GM23338 (cell line): ENCODE results near the gene BATF2. TPM values are rescaled to one million over a fixed set of nuclear protein-coding genes. Genes with fewer than 3 reads are reported as not detected.

Experiments
- ATAC-seq: fragments of 200-7000 bp; cut with Tn5 transposase; 3 replicates; pipeline ENCODE4 v1.9.1; 2020
- DNase-seq: peaks from one replicate; pipeline ENCODE4 v3.0.0-alpha.2; 2015; ENCODE audit warnings: low spot score
- H2AFZ ChIP-seq: fragments of 200-600 bp; sonication (generic); 2 replicates; pipeline ENCODE4 v1.8.0; 2016; ENCODE audit warnings: antibody characterized with exemption, mild to moderate bottlenecking, moderate library complexity
- H3F3A ChIP-seq: fragments of 200-600 bp; sonication (generic); replicated peaks from 2 replicates; pipeline ENCODE4 v1.8.0; 2017; ENCODE audit warnings: antibody characterized with exemption, mixed run types, low read depth
- H3K27ac ChIP-seq: fragments of 200-600 bp; sonication (generic); 2 replicates; pipeline ENCODE4 v1.6.1; 2016; ENCODE audit warnings: low read depth
- H3K27me3 ChIP-seq: fragments of 200-600 bp; sonication (generic); 2 replicates; pipeline ENCODE4 v1.8.0; 2016; ENCODE audit warnings: mild to moderate bottlenecking, mixed run types, moderate library complexity; ENCODE audit not compliant: insufficient read depth
- H3K36me3 ChIP-seq: fragments of 200-600 bp; sonication (generic); 2 replicates; pipeline ENCODE4 v1.8.0; 2016; ENCODE audit warnings: mild to moderate bottlenecking; ENCODE audit not compliant: insufficient read depth
- H3K4me1 ChIP-seq: fragments of 200-600 bp; sonication (generic); 2 replicates; pipeline ENCODE4 v1.8.0; 2016; ENCODE audit warnings: mild to moderate bottlenecking, moderate library complexity; ENCODE audit not compliant: insufficient read depth
- H3K4me2 ChIP-seq: fragments of 200-600 bp; sonication (generic); 2 replicates; pipeline ENCODE4 v1.7.1; 2017; ENCODE audit warnings: mixed run types
- H3K4me3 ChIP-seq: fragments of 200-600 bp; sonication (generic); 2 replicates; pipeline ENCODE4 v1.6.1; 2016; ENCODE audit warnings: mixed run types
- H3K79me2 ChIP-seq: fragments of 200-600 bp; sonication (generic); replicated peaks from 2 replicates; pipeline ENCODE4 v1.8.0; 2017; ENCODE audit warnings: mild to moderate bottlenecking; ENCODE audit not compliant: insufficient read depth
- H3K9me2 ChIP-seq: fragments of 200-600 bp; sonication (generic); 2 replicates; pipeline ENCODE4 v1.8.0; 2017; ENCODE audit not compliant: insufficient read depth
- H4K20me1 ChIP-seq: fragments of 200-600 bp; sonication (generic); replicated peaks from 2 replicates; pipeline ENCODE4 v1.8.0; 2017; ENCODE audit warnings: mild to moderate bottlenecking; ENCODE audit not compliant: insufficient read depth
- H3K27ac Mint-ChIP-seq: 2 replicates; pipeline ENCODE4 v1.8.0; 2020; ENCODE audit warnings: inconsistent platforms, mild to moderate bottlenecking, moderate library complexity, mixed read lengths
- H3K27me3 Mint-ChIP-seq: 3 replicates; pipeline ENCODE4 v1.8.0; 2022; ENCODE audit warnings: low read depth, mild to moderate bottlenecking, moderate library complexity, mixed read lengths, inconsistent platforms; ENCODE audit not compliant: insufficient read depth, poor library complexity
- H3K36me3 Mint-ChIP-seq: 3 replicates; pipeline ENCODE4 v1.8.0; 2021; ENCODE audit warnings: low read depth, mild to moderate bottlenecking, inconsistent platforms, moderate library complexity, mixed read lengths
- H3K4me1 Mint-ChIP-seq: 3 replicates; pipeline ENCODE4 v1.8.0; 2020; ENCODE audit warnings: mild to moderate bottlenecking, inconsistent platforms, mixed read lengths
- H3K4me3 Mint-ChIP-seq: 3 replicates; pipeline ENCODE4 v1.8.0; 2021; ENCODE audit warnings: moderate library complexity, mild to moderate bottlenecking, inconsistent platforms, mixed read lengths
- H3K9me3 Mint-ChIP-seq: 3 replicates; pipeline ENCODE4 v1.8.0; 2020; ENCODE audit warnings: moderate library complexity, mild to moderate bottlenecking, inconsistent platforms, mixed read lengths
- CREB1 ChIP-seq: fragments of 250-450 bp; sonication (Bioruptor Pico); IDR thresholded peaks from 2 replicates; pipeline ENCODE4 v1.5.0; 2020; ENCODE audit warnings: low read depth, mild to moderate bottlenecking, moderate library complexity
- EZH2 ChIP-seq: fragments of 200-600 bp; sonication (generic); IDR thresholded peaks from one replicate; pipeline ENCODE4 v1.8.0; 2017; ENCODE audit warnings: antibody characterized with exemption, mild to moderate bottlenecking, low read depth; ENCODE audit not compliant: unreplicated experiment
- EZH2phosphoT487 ChIP-seq: fragments of 200-600 bp; sonication (generic); IDR thresholded peaks from one replicate; pipeline ENCODE4 v1.8.1; 2018; ENCODE audit warnings: antibody characterized with exemption; ENCODE audit not compliant: unreplicated experiment
- JUNB ChIP-seq: IDR thresholded peaks from one replicate; pipeline ENCODE4 v1.6.1; 2016; ENCODE audit warnings: antibody characterized with exemption; ENCODE audit not compliant: unreplicated experiment
- NANOG ChIP-seq: IDR thresholded peaks from 2 replicates; pipeline ENCODE4 v1.6.1; 2016; ENCODE audit warnings: antibody characterized with exemption, borderline replicate concordance
- POLR2AphosphoS5 ChIP-seq: IDR thresholded peaks from 2 replicates; pipeline ENCODE4 v1.6.1; 2016; ENCODE audit warnings: antibody characterized with exemption, low read depth
- STAT1 ChIP-seq: IDR thresholded peaks from one replicate; pipeline ENCODE4 v1.6.1; 2016; ENCODE audit warnings: antibody characterized with exemption; ENCODE audit not compliant: unreplicated experiment
- ZNF114 ChIP-seq: fragments of 250-450 bp; sonication (Bioruptor Pico); IDR thresholded peaks from 2 replicates; pipeline ENCODE4 v1.5.0; 2020; ENCODE audit warnings: mild to moderate bottlenecking, moderate library complexity
- ZNF331 ChIP-seq: fragments of 250-450 bp; sonication (Bioruptor Pico); IDR thresholded peaks from 2 replicates; pipeline ENCODE4 v1.5.0; 2020; ENCODE audit warnings: low read depth, mild to moderate bottlenecking, moderate library complexity
- polyA plus RNA-seq: library from polyadenylated mRNA; unstranded; fragments of >200 nt; fragmentation: Nextera tagmentation; extraction: Ambion mirVana; gene quantifications from 2 replicates; pipeline ENCODE4 v1.2.1, GENCODE V29; 2016
- total RNA-seq: library from RNA; depleted of rRNA; stranded (reverse); fragments of >200 nt; shearing (Covaris generic); gene quantifications from 2 replicates; pipeline ENCODE4 v1.2.3, GENCODE V29; 2014
- TF ChIP-seq, protein P1 (sequence below), 2 experiments: fragments of 200-600 bp in 1 of 2; sonication (generic) in 1 of 2; conservative IDR thresholded peaks; 2 replicates each; pipeline versions ENCODE4 v1.5.1 to v1.6.1; 2016 to 2017; ENCODE audit warnings: antibody characterized with exemption in 2 of 2, low read depth in 2 of 2, mild to moderate bottlenecking in 2 of 2, moderate library complexity in 1 of 2
- TF ChIP-seq, protein P2 (sequence below): IDR thresholded peaks from 2 replicates; pipeline ENCODE4 v1.6.1; 2016; ENCODE audit warnings: antibody characterized with exemption
- TF ChIP-seq, protein P3 (sequence below): fragments of 250-450 bp; sonication (Bioruptor Pico); IDR thresholded peaks from 2 replicates; pipeline ENCODE4 v1.5.0; 2020; ENCODE audit warnings: mild to moderate bottlenecking, moderate library complexity
- TF ChIP-seq, protein P4 (sequence below): IDR thresholded peaks from one replicate; pipeline ENCODE4 v1.6.1; 2018; ENCODE audit warnings: antibody characterized with exemption; ENCODE audit not compliant: unreplicated experiment

BATF2 gene
- total and polyA plus RNA-seq, 2 experiments from 2014 or later, result 0.53 to 1.6 TPM

DNA sequence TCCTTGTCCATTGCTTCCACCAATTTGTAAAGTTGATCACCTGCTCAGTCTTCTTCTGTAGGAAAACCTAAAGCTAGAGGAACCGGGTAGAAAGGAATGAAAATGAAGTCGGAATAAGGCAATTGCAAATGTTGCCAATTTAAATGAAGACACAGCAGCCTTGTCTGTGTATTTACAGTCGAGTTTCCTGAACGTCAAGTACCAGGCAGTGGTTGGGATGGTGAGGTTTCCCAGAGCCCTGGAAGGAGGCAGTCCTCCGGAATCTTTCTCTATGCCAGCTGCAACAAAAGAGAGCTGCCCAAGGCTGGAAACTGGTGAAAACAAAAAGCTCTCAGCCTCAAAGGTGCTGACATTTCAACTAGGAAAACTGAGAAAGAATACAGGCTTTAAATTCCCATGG is 42.6 kb downstream of the BATF2 start:
- Mint-ChIP-seq H3K36me3 (no peaks in the 10 kb centered on the region), H3K27me3 (peaks cover 6% of the 10 kb centered on the region), H3K4me3 (no peak overlapping the region), H3K27ac (no peak overlapping the region), H3K4me1 (no peaks in the 10 kb centered on the region), H3K9me3 (no peaks in the 10 kb centered on the region)
- Histone ChIP-seq H3F3A (no peaks in the 10 kb centered on the region), H2AFZ (peak overlapping the region; percentile 76; the same call in 1 of the 2 replicates), H3K4me2 (no peak overlapping the region), H3K27me3 (peaks cover under 1% of the 10 kb centered on the region; the same call in 1 of the 2 replicates), H3K36me3 (no peaks in the 10 kb centered on the region), H4K20me1 (no peaks in the 10 kb centered on the region), H3K27ac (no peak overlapping the region), H3K79me2 (no peaks in the 10 kb centered on the region), H3K9me2 (no peaks in the 10 kb centered on the region), H3K4me3 (no peak overlapping the region), H3K4me1 (no peaks in the 10 kb centered on the region)
- TF ChIP-seq, protein P1, sequence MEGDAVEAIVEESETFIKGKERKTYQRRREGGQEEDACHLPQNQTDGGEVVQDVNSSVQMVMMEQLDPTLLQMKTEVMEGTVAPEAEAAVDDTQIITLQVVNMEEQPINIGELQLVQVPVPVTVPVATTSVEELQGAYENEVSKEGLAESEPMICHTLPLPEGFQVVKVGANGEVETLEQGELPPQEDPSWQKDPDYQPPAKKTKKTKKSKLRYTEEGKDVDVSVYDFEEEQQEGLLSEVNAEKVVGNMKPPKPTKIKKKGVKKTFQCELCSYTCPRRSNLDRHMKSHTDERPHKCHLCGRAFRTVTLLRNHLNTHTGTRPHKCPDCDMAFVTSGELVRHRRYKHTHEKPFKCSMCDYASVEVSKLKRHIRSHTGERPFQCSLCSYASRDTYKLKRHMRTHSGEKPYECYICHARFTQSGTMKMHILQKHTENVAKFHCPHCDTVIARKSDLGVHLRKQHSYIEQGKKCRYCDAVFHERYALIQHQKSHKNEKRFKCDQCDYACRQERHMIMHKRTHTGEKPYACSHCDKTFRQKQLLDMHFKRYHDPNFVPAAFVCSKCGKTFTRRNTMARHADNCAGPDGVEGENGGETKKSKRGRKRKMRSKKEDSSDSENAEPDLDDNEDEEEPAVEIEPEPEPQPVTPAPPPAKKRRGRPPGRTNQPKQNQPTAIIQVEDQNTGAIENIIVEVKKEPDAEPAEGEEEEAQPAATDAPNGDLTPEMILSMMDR (conservative IDR thresholded peaks at IDR 0.05; ENCODE audit: low read depth in 2 of 2), result no peak
- no peak for TF ChIP-seq CREB1
- no peak for TF ChIP-seq POLR2AphosphoS5
- no peak for TF ChIP-seq STAT1
- TF ChIP-seq, protein P2, sequence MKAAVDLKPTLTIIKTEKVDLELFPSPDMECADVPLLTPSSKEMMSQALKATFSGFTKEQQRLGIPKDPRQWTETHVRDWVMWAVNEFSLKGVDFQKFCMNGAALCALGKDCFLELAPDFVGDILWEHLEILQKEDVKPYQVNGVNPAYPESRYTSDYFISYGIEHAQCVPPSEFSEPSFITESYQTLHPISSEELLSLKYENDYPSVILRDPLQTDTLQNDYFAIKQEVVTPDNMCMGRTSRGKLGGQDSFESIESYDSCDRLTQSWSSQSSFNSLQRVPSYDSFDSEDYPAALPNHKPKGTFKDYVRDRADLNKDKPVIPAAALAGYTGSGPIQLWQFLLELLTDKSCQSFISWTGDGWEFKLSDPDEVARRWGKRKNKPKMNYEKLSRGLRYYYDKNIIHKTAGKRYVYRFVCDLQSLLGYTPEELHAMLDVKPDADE, result no peak
- TF ChIP-seq EZH2, result no peak
- TF ChIP-seq, protein P3, sequence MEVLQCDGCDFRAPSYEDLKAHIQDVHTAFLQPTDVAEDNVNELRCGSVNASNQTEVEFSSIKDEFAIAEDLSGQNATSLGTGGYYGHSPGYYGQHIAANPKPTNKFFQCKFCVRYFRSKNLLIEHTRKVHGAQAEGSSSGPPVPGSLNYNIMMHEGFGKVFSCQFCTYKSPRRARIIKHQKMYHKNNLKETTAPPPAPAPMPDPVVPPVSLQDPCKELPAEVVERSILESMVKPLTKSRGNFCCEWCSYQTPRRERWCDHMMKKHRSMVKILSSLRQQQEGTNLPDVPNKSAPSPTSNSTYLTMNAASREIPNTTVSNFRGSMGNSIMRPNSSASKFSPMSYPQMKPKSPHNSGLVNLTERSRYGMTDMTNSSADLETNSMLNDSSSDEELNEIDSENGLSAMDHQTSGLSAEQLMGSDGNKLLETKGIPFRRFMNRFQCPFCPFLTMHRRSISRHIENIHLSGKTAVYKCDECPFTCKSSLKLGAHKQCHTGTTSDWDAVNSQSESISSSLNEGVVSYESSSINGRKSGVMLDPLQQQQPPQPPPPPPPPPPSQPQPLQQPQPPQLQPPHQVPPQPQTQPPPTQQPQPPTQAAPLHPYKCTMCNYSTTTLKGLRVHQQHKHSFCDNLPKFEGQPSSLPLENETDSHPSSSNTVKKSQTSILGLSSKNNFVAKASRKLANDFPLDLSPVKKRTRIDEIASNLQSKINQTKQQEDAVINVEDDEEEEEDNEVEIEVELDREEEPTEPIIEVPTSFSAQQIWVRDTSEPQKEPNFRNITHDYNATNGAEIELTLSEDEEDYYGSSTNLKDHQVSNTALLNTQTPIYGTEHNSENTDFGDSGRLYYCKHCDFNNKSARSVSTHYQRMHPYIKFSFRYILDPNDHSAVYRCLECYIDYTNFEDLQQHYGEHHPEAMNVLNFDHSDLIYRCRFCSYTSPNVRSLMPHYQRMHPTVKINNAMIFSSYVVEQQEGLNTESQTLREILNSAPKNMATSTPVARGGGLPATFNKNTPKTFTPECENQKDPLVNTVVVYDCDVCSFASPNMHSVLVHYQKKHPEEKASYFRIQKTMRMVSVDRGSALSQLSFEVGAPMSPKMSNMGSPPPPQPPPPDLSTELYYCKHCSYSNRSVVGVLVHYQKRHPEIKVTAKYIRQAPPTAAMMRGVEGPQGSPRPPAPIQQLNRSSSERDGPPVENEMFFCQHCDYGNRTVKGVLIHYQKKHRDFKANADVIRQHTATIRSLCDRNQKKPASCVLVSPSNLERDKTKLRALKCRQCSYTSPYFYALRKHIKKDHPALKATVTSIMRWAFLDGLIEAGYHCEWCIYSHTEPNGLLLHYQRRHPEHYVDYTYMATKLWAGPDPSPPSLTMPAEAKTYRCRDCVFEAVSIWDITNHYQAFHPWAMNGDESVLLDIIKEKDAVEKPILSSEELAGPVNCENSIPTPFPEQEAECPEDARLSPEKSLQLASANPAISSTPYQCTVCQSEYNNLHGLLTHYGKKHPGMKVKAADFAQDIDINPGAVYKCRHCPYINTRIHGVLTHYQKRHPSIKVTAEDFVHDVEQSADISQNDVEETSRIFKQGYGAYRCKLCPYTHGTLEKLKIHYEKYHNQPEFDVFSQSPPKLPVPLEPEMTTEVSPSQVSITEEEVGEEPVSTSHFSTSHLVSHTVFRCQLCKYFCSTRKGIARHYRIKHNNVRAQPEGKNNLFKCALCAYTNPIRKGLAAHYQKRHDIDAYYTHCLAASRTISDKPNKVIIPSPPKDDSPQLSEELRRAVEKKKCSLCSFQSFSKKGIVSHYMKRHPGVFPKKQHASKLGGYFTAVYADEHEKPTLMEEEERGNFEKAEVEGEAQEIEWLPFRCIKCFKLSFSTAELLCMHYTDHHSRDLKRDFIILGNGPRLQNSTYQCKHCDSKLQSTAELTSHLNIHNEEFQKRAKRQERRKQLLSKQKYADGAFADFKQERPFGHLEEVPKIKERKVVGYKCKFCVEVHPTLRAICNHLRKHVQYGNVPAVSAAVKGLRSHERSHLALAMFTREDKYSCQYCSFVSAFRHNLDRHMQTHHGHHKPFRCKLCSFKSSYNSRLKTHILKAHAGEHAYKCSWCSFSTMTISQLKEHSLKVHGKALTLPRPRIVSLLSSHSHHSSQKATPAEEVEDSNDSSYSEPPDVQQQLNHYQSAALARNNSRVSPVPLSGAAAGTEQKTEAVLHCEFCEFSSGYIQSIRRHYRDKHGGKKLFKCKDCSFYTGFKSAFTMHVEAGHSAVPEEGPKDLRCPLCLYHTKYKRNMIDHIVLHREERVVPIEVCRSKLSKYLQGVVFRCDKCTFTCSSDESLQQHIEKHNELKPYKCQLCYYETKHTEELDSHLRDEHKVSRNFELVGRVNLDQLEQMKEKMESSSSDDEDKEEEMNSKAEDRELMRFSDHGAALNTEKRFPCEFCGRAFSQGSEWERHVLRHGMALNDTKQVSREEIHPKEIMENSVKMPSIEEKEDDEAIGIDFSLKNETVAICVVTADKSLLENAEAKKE (CRISPR knock-in tag), result no peak
- no peak for TF ChIP-seq JUNB
- TF ChIP-seq EZH2phosphoT487, result no peak
- no peak for TF ChIP-seq ZNF331 (CRISPR knock-in tag)
- no peak for TF ChIP-seq ZNF114
- TF ChIP-seq, protein P4, sequence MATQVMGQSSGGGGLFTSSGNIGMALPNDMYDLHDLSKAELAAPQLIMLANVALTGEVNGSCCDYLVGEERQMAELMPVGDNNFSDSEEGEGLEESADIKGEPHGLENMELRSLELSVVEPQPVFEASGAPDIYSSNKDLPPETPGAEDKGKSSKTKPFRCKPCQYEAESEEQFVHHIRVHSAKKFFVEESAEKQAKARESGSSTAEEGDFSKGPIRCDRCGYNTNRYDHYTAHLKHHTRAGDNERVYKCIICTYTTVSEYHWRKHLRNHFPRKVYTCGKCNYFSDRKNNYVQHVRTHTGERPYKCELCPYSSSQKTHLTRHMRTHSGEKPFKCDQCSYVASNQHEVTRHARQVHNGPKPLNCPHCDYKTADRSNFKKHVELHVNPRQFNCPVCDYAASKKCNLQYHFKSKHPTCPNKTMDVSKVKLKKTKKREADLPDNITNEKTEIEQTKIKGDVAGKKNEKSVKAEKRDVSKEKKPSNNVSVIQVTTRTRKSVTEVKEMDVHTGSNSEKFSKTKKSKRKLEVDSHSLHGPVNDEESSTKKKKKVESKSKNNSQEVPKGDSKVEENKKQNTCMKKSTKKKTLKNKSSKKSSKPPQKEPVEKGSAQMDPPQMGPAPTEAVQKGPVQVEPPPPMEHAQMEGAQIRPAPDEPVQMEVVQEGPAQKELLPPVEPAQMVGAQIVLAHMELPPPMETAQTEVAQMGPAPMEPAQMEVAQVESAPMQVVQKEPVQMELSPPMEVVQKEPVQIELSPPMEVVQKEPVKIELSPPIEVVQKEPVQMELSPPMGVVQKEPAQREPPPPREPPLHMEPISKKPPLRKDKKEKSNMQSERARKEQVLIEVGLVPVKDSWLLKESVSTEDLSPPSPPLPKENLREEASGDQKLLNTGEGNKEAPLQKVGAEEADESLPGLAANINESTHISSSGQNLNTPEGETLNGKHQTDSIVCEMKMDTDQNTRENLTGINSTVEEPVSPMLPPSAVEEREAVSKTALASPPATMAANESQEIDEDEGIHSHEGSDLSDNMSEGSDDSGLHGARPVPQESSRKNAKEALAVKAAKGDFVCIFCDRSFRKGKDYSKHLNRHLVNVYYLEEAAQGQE, result no peak
- no peak for TF ChIP-seq NANOG
- ATAC-seq (no peak), DNase-seq (no peak)
